Cardiac fibroblast (primary cell): ENCODE measurements around the gene IGSF9B.

Source experiments
- DNase-seq, 2 donors: peaks; one replicate each; pipeline versions ENCODE4 v3.0.0 to v3.0.0-alpha.2; 2010; ENCODE audit warnings: low read depth in 2 of 2
- H3K4me3 ChIP-seq, 2 donors: replicated peaks in 1 of 2; 1 replicate in 1 of 2; 2 replicates in 1 of 2; pipeline ENCODE4 v1.5.1; 2011; ENCODE audit warnings: low read depth in 2 of 2, low read length in 2 of 2, mild to moderate bottlenecking in 2 of 2, moderate library complexity in 1 of 2
- TF ChIP-seq, protein P1 (sequence below): IDR thresholded peaks from one replicate; pipeline ENCODE4 v1.5.1; 2011; ENCODE audit warnings: low read depth, mild to moderate bottlenecking, low read length, inconsistent platforms

The IGSF9B gene

DNA sequence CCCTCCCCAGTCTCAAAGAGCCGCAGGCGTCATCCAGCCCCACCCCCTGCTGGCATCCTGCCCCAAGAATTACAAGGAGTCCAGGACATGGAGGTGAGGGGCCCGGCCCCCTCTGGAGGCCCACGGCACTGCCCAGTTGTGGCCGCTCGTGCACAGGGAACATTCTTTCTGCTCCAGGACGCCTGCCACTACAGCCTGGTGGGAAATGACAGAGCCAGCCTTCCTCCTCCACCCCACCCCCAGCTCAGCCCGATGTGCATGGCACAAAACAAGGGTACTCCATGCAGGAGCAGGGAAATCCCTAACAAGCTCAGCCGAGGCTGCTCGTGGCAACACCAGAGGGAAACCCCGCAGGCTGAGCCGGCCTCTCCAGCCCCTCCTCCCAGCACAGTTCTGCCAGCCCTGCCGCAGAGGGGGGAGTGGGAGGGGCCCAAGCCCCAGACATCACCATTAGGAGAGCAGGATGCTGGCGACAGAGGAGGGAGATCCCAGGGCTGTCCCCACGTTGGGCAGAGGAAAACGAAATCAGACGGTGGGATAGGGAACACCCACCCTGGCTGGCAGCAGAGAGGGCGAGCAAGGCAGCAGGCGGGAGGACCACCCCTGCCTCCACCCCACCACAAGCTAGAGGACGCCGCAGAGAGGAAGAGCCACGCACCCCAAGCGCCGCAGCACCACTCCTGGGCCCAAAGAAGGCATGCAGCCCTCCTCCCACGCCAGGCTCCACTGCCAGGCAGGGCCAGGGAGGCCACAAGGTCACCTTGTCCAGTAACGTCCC, 10.0 kb downstream of the IGSF9B start:
- TF ChIP-seq, protein P1, sequence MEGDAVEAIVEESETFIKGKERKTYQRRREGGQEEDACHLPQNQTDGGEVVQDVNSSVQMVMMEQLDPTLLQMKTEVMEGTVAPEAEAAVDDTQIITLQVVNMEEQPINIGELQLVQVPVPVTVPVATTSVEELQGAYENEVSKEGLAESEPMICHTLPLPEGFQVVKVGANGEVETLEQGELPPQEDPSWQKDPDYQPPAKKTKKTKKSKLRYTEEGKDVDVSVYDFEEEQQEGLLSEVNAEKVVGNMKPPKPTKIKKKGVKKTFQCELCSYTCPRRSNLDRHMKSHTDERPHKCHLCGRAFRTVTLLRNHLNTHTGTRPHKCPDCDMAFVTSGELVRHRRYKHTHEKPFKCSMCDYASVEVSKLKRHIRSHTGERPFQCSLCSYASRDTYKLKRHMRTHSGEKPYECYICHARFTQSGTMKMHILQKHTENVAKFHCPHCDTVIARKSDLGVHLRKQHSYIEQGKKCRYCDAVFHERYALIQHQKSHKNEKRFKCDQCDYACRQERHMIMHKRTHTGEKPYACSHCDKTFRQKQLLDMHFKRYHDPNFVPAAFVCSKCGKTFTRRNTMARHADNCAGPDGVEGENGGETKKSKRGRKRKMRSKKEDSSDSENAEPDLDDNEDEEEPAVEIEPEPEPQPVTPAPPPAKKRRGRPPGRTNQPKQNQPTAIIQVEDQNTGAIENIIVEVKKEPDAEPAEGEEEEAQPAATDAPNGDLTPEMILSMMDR: no peak
- H3K4me3 ChIP-seq: no peak overlapping the region
- peak in 1 of 2 donors; percentile 19 for DNase-seq

GRCh38 chr11:133946051-133946450, 10.7 kb downstream of the IGSF9B start:
- H3K4me3 ChIP-seq: no peak overlapping the region
- TF ChIP-seq, protein P1: no peak
- DNase-seq: no peak

DNA sequence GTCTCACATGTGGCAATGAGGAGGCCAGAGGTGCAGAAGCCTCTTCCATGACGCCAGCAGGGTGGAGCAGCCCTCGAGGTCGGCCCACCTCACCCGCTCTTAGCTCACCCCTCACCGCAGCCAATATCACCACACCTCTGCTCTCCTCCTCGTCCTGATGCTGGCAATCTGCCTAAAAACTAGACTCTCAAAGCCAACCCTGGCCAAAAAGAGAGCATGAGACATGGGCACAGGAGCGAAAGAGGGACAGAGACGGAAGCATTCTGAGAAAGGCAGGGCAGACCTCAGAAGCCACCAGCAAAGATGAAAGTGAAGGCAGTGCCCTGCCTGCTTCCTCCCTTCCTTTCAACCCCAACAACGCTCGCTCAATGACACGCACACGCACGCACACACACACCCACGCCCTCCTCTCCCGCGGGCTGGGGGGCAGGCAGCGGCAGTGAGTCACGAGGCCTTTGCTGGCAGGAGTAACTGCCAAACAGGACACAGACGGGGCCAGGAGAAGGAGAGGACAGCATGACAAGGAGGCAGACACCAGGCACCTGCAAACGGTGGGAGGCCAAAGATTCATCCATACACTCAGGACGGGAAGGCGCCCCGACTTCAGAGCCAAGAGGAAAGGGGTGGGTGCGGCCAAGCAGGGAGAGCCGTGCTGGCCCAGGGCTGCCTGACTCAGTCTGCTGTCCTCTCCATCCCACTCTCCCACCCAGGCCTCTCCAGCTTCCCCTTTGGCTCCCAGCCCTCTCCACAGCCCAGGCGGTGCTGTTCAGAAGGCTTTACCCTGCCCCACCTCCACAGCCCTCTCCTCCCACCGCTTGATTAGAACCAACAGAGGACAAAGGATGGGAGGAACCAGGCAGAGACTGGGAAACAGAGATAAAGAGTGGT, 11.4 kb downstream of the IGSF9B start:
- TF ChIP-seq, protein P1: no peak
- H3K4me3 ChIP-seq: peak overlapping the region in 1 of 2 donors; percentile 11
- DNase-seq: peak; percentile 8 to 65

- TF ChIP-seq, protein P1: no peak
- DNase-seq: no peak
- no peak overlapping the region for H3K4me3 ChIP-seq
Measured at GRCh38 chr11:133943950-133944698, 12.6 kb downstream of the IGSF9B start.

GRCh38 chr11:133942577-133942976, 14.2 kb downstream of the IGSF9B start:
- H3K4me3 ChIP-seq: no peak overlapping the region
- DNase-seq: no peak

GRCh38 chr11:133941546-133941945, 15.2 kb downstream of the IGSF9B start:
- TF ChIP-seq, protein P1: no peak
- DNase-seq: no peak

More at GRCh38 chr11:133942577-133942976, 14.2 kb downstream of the IGSF9B start:
- TF ChIP-seq, protein P1: no peak

More at GRCh38 chr11:133941546-133941945, 15.2 kb downstream of the IGSF9B start:
- H3K4me3 ChIP-seq: no peak overlapping the region
